HG02610 (cell line): ENCODE data around the gene GPANK1.

Experiments used
- ATAC-seq: cut with Tn5 transposase; IDR thresholded peaks from one replicate; pipeline ENCODE4 v1.9.1; 2021; ENCODE audit warnings: mild to moderate bottlenecking, moderate library complexity; ENCODE audit not compliant: unreplicated experiment

GPANK1 gene

DNA sequence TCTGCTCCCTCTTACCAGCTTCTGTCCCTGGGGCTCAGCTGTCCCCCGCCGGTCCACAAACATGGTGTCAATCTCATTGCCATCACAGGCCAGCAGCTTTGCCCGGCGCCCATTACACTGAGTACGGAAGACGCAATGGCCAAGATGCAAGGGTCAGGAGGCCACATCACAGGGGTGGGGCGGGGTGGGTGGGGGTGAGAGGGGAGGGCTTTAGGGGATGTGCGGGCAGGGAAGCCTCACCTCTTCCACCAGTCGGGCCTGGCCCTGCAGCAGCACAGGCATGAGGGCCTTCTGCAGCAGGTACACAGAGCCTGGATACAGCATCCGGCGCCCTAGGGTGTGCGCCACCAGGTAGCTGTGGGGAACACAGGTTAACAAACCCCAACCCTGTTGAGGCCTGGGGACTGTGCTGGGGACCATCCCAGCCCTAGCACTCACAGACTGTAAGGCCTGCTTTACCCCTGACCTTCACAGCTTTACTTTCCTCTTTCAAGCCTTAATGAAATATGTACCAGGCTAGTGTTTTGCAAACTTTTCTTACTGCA lies 26.8 kb upstream of the GPANK1 start:
- no peak for ATAC-seq

DNA sequence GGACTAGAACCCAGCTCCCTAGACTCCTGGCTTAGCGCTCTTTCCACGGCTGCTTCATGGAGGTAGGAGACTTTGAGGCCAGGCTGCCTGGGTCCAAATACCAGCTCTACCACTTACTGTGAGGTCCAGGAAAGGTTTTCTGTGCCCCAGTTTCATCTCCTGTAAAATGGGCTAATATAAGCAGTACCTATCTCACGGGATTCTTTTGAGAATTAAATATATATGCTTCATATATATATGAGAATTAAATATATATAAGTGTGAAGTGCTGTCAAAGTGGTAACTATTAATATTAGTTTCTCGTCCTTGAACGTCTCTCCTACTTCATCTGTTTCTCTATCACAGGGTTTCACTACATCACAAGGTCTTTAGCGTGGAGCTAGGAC lies 26.3 kb upstream of the GPANK1 start:
- ATAC-seq: no peak

DNA sequence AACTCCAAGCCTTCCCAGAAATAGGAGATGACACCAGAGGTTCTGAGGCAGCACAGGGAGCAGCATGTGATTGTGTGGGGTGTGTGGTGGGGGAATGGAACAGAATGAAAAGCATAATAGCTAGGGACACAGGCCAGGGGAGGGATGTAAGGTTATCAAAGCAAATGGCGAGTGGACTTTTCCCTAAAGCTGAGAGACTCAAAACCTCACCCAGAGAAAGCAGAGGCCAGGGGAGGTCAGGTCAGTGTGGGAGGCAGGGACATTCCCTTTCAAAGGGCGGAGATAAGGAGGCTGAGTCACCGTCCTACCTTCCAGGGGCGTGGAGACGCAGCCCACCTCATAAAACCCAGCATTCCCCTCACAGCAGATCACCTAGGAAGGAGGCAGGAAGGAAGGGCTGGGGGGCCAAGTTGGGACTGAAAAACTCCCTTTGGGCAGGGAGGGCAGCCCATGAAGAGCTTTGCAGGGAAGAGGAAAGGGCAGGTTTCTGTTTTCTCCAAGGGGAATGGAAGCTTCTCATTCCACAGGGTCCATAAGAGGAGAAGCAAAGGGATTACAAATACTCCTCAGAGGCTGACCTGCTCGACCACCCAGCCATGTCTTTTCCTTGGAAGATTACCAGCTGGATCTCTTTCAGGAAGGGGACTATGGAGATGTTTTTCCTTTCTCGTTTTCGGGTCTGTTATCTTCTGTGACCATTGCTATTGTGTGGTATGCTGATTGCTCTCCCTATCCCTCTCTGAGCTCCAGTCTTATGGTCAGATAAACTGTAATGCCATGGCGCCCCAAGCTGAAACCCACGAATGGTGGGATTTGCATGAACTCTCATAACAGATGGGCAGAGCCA lies 25.7 kb upstream of the GPANK1 start:
- no peak for ATAC-seq

DNA sequence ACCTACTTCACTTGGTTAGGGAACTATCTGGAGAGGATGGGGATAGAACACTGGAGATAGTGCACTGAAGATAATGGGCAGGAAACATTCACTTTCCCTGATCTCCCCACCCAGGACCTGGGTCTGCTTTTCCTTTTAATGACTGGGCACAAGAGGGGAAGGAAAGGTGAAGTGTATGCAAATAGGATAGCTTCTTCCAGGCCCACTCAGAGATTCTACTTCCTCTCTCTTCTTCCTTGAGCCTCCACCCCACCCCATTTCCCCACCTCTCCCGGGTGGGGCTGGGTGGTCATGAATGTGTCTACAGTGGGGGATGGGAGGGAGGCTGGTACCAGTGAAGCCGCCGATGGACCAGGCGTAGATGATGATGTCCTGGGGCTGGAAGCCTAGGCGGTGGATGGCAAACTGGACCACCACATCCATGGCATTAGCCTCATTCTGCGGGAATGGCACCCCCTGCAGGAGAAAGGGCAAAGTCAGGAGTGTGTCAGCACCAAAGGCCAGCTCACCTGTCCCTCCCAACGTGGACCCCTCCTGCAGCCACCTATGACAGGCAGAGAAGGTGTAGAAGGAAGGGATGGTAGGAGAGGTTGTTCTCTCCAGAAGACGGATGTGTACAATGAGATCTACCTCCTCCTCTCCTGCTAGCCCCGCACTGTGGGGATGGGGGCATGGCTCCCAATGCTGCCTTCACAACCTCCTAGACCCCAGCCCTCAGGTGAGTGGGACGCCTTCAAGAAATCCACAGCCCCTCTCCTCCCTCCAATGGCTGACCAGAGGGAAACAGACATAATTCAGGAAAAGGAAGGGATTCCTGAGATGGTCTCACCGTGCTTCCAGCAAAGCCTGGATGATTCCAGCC lies 24.7 kb upstream of the GPANK1 start:
- ATAC-seq: no peak

DNA sequence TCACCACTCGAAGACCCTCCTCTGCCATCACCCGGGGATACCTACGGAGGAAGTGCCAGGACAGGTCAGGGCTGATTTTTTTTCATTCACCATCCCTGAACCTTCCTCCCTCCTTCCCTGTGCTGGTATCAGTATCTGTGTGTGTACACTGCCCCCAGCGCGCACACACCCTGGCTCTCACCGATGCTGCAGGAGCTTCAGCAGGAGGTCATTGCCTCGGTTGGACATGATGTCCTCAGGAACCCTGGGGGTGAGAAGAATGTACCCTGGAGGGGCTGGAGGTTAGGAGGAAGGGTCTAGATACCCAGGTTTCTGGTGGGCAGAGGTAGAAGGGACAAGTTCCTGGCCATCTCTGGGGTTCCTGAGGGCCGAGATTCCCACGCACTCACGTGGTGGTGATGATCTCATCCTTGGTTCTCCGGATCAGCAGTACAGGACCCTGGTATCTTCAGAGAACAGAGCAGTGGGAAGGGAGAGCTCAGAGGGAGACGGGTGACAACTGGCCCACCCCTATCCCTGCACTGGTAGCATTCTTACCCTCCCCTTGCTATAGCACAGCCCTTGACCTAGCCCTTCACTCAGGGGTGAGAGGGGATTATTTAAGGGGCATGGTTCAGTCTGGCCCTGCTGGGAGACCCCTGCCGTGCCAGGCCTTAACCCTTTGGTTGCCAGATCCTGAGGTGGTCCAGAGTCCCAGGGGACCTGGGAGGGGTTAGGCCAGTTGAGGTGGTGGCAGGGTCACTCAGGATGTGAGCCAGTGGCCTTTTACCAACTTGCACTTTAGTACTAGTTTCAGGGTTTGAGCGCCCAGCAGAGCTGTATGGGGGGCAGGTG lies 23.3 kb upstream of the GPANK1 start:
- no peak for ATAC-seq

DNA sequence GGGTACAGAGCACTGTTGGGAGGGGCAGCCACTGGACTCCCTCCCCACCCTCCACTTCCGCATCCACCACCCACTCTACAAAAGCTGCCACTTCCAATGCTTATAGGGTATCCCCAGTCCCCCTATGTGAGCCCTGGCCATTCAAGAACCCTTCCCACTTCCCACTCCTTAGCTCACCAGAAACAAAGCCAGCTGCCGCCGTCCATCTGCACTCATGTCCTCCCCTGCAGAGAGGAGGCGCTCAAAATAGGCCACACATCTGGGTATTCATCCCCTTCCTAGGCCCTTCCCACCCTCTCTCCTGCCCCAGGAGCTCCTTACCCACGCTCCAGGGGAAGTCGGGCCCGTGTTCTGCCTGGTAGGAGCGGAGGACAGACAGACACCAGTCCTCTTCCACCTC lies 22.5 kb upstream of the GPANK1 start:
- ATAC-seq: no peak

DNA sequence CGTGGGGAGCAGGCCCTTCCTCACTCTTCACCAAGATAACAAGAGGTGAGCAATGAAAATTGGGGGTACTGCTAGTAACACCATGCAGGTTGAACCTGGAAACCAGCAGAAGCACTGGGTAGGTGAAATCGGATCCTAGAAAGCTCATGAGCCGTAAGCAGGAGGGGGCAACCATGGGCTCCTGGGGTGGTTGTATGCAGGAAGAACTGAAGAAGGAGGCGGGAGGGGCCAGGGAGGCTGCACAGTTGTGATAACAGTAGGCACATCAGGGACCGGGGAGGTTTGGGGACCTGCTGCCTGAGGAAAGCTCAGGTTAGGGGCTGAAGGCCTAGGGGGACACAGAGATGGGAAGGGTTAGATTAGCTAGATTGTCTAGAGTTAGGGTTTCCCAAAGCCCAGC lies 21.7 kb upstream of the GPANK1 start:
- no peak for ATAC-seq

DNA sequence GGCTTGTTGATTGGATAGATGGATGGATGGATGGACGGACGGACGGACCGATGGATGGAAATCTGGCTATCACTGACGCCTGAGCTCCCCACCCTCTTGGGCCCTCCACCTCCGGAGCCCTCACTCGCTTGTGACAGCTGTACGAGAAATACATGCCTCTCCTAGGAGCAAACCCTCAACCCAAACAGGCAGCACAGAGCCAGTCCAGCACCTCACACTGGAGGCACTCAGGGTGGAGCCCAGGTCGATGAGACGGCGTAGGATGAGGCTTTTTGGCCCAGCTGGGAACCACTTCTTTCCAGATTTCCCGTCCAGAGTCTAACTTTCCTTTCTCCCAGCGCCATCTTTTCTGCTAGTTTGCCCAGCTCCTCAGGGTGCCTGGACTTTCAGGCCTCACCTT lies 18.8 kb upstream of the GPANK1 start:
- no peak for ATAC-seq

DNA sequence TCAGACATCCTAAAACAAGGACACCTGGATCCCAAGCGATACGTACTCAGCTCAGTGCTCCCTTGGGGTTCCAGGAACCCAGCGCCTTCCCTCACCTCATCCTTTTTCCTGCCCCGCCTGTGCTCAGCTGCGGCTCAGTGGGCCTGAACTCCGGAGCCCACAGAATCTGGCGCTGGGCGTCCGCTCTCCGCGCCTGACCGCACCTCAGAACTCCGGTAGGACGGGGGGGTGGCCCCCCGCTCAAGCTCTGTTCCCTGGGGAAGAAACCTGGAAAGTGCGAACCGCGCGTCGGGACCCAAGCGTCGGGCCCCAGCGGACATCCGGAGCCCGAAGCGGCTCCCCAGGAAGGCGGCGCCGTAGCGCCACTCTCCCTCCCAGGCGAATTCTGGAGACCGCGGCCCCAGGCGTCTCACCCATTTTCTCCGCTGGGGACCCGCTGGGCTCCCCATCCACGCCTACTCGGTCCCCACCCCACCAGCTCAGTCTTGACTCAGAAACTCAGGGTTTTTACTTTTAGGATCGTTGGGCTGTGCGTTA lies 16.4 kb upstream of the GPANK1 start:
- ATAC-seq: no peak

DNA sequence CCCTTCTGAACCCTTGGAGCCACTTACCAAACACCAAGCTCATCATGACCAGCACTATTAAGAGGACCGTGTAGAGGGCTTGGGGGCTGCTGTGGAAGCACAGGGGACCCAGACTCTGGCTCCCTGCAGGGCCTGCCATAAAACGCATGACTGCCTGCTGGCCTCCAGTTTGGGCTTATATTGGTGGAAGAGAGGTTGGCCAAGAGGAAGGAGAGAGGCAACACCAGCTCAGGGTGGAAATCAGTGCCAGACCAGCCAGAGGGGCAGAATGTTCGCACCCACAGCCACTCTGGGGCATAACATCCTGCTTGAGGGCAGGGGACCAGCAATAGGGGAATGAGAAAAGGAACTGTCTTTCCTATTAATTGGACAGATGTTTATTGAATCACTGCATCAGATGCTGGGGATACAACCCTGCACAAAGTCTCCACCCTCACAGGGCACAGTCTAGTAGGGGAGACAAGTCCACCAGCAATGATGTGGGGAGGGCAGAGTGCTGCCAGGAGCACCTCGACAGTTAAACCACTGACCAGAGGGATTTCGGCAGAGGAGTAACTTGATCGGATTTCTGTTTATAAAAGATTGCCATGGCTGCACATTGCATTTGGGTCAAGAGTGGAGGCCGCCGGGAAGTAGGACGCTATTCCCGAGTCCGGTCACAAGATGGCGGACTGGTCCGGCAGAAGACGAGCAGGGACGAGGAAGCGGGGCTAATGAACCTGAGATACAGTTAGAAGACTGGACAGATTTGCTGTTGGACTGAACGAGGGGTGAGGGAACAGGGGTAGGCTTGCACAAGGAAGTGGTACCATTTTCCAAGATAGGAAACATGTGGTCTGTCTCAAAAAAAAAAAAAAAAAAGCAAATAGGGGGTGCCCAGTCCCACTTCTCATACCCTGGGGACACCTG lies 15.7 kb upstream of the GPANK1 start, which contains the start of gene LY6G5C:
LY6G5C (minus strand) TSS at position 842 of the 909 bp plus-strand sequence; CDS start at position 148, 694 bp downstream.
- ATAC-seq: no peak

DNA sequence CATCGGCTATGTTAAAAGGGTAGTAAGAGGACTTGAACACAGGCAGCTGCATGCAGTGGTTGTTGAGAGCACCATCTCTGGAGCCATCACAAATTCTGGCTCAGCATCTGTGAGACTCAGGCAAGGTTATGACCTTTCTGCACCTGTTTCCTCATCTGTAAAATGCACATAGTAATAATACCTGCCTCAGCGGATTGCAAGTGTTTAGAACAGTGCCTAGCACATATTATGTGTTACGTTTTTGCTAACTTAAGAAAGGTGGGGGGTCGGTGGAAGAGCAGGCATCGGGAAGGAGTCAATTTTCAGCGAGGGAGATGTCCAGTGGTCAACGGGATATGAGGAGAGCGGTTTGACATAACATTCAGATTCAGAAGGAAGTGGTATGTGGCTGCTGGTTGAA lies 13.2 kb upstream of the GPANK1 start:
- no peak for ATAC-seq

DNA sequence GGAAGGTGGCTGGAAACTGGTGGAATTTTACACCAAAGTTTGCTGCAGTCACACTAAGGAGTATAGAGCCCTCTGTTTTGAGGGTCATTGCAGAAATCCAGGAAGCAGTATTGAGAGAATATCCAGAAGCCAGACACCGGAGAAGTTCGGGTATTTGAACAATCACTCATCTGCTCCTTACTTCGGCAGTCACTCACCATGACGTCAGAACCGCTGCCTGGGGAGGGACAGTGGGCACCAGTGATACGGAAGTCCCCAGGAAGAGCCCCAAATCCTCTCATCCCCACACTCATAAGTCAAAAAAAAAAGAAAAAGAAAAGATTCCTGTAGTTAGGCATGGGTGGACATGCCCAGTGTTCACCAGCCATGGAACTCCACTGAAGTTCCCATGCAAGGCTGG lies 12.1 kb upstream of the GPANK1 start:
- no peak for ATAC-seq

DNA sequence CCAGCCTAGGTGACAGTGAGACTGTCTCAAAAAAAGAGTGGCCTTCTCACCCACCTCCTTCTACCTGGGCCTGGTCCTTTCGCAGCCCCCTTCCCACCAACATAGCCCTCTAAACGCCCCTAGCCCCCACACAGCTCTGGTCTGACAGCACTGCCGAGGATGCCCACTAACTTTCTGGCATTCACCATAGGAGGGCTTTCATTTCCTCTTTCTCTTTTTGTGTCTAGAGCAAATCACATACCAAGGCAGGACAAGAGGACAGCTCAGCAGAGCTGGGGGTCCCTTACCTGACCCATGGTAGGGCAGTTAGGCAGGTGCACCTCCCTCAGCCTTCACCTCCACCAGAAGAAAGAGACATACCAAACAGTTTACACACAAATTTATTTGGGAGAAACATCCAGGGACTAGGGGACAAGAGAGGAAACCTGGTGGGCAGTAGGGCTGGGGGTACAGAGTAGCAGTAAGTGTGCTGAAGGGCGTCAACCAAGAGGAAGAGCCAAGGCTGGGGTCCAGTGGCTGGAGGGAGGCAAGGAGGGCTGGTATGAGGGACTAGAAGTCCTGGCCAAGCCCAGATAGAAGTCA lies 11.6 kb upstream of the GPANK1 start:
- ATAC-seq: no peak

DNA sequence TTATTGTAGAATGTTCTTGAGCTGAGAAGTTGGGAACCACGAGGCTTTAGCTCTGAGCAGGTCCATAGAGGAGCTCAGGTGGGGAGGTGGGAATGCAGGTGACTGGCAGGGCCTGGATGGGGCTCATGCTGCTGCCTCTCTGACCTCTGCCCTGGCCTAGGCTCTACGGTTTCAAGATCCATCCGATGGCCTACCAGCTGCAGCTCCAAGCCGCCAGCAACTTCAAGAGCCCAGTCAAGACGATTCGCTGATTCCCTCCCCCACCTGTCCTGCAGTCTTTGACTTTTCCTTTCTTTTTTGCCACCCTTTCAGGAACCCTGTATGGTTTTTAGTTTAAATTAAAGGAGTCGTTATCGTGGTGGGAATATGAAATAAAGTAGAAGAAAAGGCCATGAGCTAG lies 4.9 kb upstream of the GPANK1 start, which contains the start of gene LY6G5B:
LY6G5B (plus strand) TSS at position 301 of the 400 bp plus-strand sequence. CDS start 975 bp downstream, outside the sequence.
- ATAC-seq: no peak

DNA sequence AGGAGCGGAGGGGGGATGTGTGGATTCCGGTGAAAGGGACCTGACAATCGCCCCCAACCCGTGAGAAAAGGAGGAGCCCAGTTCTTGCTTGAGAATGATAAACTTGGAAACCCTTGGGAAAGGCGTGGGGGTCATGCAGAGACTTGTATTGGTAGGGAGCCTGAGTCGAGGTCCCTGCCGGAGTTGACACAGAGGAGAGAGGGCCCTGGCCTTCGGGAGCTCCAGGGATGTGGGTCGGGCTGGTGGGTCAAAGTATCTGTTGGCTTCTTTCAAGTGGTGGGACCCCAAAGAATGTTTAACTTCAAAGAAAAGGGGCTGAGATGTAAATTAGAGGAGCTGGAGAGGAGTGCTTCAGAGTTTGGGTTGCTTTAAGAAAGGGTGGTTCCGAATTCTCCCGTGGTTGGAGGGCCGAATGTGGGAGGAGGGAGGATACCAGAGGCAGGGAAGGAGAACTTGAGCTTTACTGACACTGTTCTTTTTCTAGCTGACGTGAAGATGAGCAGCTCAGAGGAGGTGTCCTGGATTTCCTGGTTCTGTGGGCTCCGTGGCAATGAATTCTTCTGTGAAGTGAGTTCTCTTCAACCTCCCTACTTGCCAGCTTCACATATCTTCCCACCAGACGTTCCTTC lies 1.7 kb upstream of the GPANK1 start:
- no peak for ATAC-seq

DNA sequence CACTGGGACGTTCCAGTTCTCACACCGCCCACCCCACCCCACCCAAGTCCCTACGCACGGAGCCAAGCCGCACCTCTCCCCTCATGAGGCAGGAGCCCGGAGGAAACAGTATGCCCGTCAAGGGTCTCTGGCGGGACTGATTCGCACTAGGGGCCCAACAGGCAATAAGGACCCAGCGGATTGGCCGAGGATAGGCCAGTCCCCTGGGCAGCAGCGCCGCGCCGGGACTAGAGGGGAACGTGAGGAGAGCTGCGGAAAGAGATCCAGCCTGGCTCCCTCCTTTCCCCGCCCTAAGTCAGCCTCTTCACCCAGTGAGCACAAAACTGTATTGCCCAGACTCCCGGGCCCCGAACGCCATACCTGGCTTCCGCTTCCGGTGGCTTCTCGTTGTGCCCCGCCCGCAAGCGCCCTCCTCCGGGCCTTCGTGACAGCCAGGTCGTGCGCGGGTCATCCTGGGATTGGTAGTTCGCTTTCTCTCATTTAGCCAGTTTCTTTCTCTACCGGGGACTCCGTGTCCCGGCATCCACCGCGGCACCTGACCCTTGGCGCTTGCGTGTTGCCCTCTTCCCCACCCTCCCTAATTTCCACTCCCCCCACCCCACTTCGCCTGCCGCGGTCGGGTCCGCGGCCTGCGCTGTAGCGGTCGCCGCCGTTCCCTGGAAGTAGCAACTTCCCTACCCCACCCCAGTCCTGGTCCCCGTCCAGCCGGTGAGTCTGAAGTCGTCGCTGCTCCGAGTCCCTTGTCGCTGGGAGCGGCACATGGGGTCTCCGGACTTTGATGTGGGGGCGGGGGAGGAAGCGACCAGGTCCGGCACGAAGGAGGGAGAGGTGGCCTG lies 922 bp upstream of the GPANK1 start, which contains the start of gene CSNK2B:
CSNK2B (plus strand) TSS at position 580 of the 836 bp plus-strand sequence. CDS start 752 bp downstream, outside the sequence.
- peak; percentile 74 for ATAC-seq

DNA sequence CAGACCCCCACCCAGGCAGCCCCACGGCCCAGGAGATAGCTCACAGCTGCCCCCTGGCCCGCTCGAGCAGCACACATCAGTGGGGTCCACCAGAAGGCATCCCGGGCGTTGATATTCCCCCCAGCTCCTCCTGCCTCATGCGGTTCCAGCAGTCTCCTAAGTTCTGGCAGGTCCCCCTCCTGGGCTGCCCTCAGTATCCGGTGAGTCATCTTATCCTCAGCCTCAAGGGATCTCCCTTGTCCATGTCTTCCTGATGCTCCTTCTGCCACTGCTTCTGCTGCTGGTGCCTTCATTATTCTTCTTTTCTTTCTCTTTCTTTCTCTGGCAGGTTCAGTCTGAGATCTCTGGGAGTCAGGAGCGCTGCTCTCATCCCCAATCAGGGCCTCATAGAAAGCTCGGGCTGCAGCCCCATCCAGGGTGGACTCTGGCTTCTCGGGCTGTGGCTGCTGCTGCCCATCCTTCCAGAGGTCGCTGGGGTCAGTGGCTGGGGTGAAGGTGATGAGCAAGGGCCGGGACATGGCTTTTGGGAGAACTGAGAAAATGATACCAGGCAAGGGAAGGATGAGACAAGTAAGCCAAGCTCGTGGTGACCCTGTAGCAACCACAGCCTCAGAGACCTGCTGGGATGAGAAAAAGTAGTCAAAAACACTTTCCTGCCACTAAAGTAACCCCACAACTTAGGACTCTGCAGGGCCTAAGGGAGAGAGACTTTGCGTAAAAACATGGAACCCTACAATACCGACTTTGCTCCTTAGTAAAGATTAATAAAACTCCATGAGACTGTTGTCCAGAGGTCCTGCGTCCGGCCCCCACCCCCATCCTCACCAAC lies 622 bp downstream of the GPANK1 start:
- ATAC-seq: no peak
